C4-2B (cell line): ENCODE results near the gene NR2F1.

Experiments
- H3K27ac ChIP-seq: fragments of 450-650 bp; 2 replicates; pipeline ENCODE4 v1.5.1; 2017
- ZFX ChIP-seq: fragments of 450-650 bp; IDR thresholded peaks from 2 replicates; pipeline ENCODE4 v1.6.1; 2017
- TF ChIP-seq, protein P1 (sequence below): fragments of 450-650 bp; conservative IDR thresholded peaks from 2 replicates; pipeline ENCODE4 v1.5.1; 2017; ENCODE audit warnings: mild to moderate bottlenecking

The NR2F1 gene

GRCh38 chr5:93622240-93622885 is 39.3 kb downstream of the NR2F1 start:
- no peak overlapping the region for H3K27ac ChIP-seq
- TF ChIP-seq ZFX = no peak
- TF ChIP-seq, protein P1, sequence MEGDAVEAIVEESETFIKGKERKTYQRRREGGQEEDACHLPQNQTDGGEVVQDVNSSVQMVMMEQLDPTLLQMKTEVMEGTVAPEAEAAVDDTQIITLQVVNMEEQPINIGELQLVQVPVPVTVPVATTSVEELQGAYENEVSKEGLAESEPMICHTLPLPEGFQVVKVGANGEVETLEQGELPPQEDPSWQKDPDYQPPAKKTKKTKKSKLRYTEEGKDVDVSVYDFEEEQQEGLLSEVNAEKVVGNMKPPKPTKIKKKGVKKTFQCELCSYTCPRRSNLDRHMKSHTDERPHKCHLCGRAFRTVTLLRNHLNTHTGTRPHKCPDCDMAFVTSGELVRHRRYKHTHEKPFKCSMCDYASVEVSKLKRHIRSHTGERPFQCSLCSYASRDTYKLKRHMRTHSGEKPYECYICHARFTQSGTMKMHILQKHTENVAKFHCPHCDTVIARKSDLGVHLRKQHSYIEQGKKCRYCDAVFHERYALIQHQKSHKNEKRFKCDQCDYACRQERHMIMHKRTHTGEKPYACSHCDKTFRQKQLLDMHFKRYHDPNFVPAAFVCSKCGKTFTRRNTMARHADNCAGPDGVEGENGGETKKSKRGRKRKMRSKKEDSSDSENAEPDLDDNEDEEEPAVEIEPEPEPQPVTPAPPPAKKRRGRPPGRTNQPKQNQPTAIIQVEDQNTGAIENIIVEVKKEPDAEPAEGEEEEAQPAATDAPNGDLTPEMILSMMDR = no peak

GRCh38 chr5:93623153-93623552 is 40.1 kb downstream of the NR2F1 start:
- no peak overlapping the region for H3K27ac ChIP-seq
- TF ChIP-seq, protein P1 = no peak
- TF ChIP-seq ZFX = no peak

DNA sequence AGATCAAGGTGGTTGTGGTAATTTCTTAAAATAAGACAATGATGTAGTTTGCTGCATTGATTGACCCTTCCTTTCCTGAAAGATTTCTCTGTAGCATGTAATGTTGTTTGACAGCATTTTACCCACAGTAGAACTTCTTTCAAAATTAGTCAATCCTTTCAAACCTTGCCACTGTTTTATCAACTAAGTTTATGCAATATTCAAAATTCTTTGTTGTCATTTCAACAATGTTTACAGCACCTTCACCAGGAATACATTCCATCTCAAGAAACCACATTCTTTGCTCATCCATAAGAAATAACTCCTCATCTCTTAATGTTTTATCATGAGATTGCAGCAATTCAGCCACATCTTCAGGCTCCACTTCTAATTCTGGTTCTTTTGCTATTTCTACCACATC is 43.8 kb downstream of the NR2F1 start:
- TF ChIP-seq ZFX = no peak
- TF ChIP-seq, protein P1 = no peak
- no peak overlapping the region for H3K27ac ChIP-seq

- no peak overlapping the region for H3K27ac ChIP-seq
- TF ChIP-seq ZFX = no peak
- TF ChIP-seq, protein P1 = no peak
Measured at GRCh38 chr5:93632327-93632726, 49.3 kb downstream of the NR2F1 start.

- TF ChIP-seq, protein P1 = no peak
- no peak for TF ChIP-seq ZFX
- H3K27ac ChIP-seq = no peak overlapping the region
Measured at GRCh38 chr5:93635991-93636390, 53.0 kb downstream of the NR2F1 start.

DNA sequence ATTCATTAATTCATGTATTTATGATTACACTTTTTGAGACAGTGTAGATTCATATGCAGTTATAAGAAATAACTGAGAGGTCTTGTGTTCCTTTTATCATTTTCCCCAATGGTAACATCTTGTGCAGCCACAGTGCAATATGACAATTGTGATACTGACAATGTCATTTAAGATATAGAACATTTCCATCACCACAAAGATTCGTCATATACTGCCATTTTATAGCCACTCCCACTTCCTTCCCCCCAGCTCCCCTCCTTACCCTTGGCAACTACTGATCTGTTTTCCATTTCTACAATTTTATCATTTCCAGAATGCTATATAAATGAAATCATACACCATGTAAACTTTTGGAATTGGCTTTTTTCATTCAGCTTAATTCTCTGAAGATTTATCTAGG is 53.8 kb downstream of the NR2F1 start:
- no peak for TF ChIP-seq ZFX
- TF ChIP-seq, protein P1 = no peak
- no peak overlapping the region for H3K27ac ChIP-seq

- H3K27ac ChIP-seq = no peak overlapping the region
- TF ChIP-seq, protein P1 = no peak
- no peak for TF ChIP-seq ZFX
Measured at GRCh38 chr5:93637697-93638096, 54.7 kb downstream of the NR2F1 start.
